Measurements from ENCODE around the gene SCD.

DNA sequence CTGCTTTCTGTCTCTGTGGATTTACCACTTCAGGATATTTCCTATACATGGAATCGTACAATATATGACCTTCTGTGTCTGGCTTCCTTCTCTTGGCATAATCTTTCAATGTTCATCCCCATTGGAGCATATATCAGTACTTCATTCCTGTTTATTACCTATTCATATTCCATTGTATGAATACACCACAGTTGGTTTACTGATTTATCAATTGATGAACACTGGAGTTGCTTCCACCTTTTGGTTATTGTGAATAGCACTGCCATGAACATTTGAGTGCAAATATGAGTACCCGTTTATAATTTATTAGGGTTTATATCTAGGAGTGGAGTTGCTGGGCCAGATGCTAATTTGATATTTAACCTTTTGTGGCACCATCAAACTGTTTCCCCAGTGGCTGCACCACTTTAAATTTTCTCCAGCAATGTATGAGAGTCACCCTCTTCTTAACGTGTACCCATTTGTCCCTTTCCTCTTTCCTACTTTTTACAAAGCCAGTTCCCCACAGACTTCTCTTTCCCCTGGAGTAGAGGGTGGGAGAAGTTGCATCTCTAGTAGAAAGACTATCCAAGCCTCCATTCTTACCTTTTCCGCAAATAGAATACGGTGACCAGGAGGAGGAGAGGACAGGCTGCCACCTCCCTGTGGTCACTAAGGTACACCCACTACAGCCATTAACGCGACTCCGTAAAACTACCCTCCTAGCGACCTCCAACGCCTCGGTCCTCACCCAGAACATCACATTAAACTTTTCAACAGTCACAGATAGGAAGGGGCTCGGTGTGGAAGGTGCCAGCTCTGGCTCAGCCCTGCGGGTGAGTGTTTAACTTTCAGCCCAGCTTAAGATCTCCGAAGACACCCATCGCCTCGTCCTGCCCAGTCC, 25.6 kb downstream of the SCD start:
- TF ChIP-seq CTCF (IDR thresholded peaks at IDR 0.05) (no peak), POLR2A (IDR thresholded peaks at IDR 0.05) (no peak)

All from testis (tissue), 2 donors.